Fibroblast of lung (primary cell): ENCODE data around the gene CNNM2. TPM values are rescaled to one million over a fixed set of nuclear protein-coding genes. Genes with fewer than 3 reads are reported as not detected.
"Not testable (repeated sequence)": the region's sequence is repeated elsewhere in the genome, so short reads cannot be mapped to it uniquely, and the experiment has no call there.

Experiments
- DNase-seq, 2 donors: peaks; one replicate each; pipeline versions ENCODE4 v3.0.0 to v3.0.0-alpha.2; 2010; ENCODE audit warnings: low read depth in 2 of 2
- H2AFZ ChIP-seq: 2 replicates; pipeline ENCODE4 v1.5.1; 2012; ENCODE audit warnings: low read length, control low read depth, inconsistent platforms
- H3K27ac ChIP-seq: 2 replicates; pipeline ENCODE4 v1.5.1; 2011; ENCODE audit warnings: low read length, control low read depth; ENCODE audit not compliant: insufficient read depth
- H3K27me3 ChIP-seq: 2 replicates; pipeline ENCODE4 v1.5.1; 2011; ENCODE audit warnings: mild to moderate bottlenecking, low read length; ENCODE audit not compliant: control insufficient read depth, insufficient read depth
- H3K36me3 ChIP-seq: 2 replicates; pipeline ENCODE4 v1.5.1; 2011; ENCODE audit warnings: low read length; ENCODE audit not compliant: control insufficient read depth, insufficient read depth
- H3K4me1 ChIP-seq: 2 replicates; pipeline ENCODE4 v1.5.1; 2011; ENCODE audit warnings: low read length; ENCODE audit not compliant: control insufficient read depth, insufficient read depth; ENCODE audit errors: extremely low read depth
- H3K4me2 ChIP-seq: 2 replicates; pipeline ENCODE4 v1.5.1; 2011; ENCODE audit warnings: low read length, control low read depth; ENCODE audit not compliant: insufficient read depth; ENCODE audit errors: extremely low read depth
- H3K4me3 ChIP-seq, 4 experiments: fragments of 200-600 bp in 1 of 4; sonication (generic) in 1 of 4; replicated peaks in 1 of 4; 2 replicates each; pipeline ENCODE4 v1.5.1; 2011 to 2016; ENCODE audit warnings: low read length in 4 of 4, low read depth in 3 of 4, mild to moderate bottlenecking in 3 of 4, control low read depth in 2 of 4, inconsistent platforms in 1 of 4, mixed read lengths in 1 of 4; ENCODE audit not compliant: insufficient read depth in 1 of 4; ENCODE audit errors: control extremely low read depth in 1 of 4
- H3K79me2 ChIP-seq: 2 replicates; pipeline ENCODE4 v1.5.1; 2012; ENCODE audit warnings: mild to moderate bottlenecking, low read length, inconsistent platforms; ENCODE audit not compliant: control insufficient read depth, insufficient read depth
- H3K9ac ChIP-seq: 2 replicates; pipeline ENCODE4 v1.5.1; 2011; ENCODE audit warnings: mild to moderate bottlenecking, low read length, control low read depth; ENCODE audit not compliant: insufficient read depth
- H3K9me3 ChIP-seq: 2 replicates; pipeline ENCODE4 v1.5.1; 2012; ENCODE audit warnings: low read depth, low read length; ENCODE audit not compliant: control insufficient read depth, insufficient read depth
- H4K20me1 ChIP-seq: 2 replicates; pipeline ENCODE4 v1.5.1; 2011; ENCODE audit warnings: low read length; ENCODE audit not compliant: control insufficient read depth, insufficient read depth; ENCODE audit errors: extremely low read depth
- CTCF ChIP-seq, 2 donors: IDR thresholded peaks in 1 of 2; conservative IDR thresholded peaks in 1 of 2; 1 replicate in 1 of 2; 2 replicates in 1 of 2; pipeline ENCODE4 v1.5.1; 2011 to 2012; ENCODE audit warnings: low read length in 2 of 2, control low read depth in 1 of 2, inconsistent platforms in 1 of 2, low read depth in 1 of 2, mild to moderate bottlenecking in 1 of 2
- EZH2 ChIP-seq: IDR thresholded peaks from 2 replicates; pipeline ENCODE4 v1.5.1; 2012; ENCODE audit warnings: low read length, control low read depth, mild to moderate bottlenecking; ENCODE audit errors: missing control alignments
- polyA plus RNA-seq, 2 donors: library from polyadenylated mRNA; depleted of rRNA in 1 of 2; stranded (reverse) in 1 of 2; unstranded in 1 of 2; fragments of >200 nt; gene quantifications; 2 replicates each; pipeline ENCODE4 v1.2.1, GENCODE V29; 2011 to 2012; ENCODE audit warnings: missing spikeins in 1 of 2
- total RNA-seq: library from RNA; depleted of rRNA; stranded (reverse); fragments of >200 nt; gene quantifications from 2 replicates; pipeline ENCODE4 v1.2.1, GENCODE V29; 2014

Gene CNNM2
- total and polyA plus RNA-seq, 2 donors (not counting 1 experiment from before 2014, with no cell fraction given), result 3.4 to 6.1 TPM

DNA sequence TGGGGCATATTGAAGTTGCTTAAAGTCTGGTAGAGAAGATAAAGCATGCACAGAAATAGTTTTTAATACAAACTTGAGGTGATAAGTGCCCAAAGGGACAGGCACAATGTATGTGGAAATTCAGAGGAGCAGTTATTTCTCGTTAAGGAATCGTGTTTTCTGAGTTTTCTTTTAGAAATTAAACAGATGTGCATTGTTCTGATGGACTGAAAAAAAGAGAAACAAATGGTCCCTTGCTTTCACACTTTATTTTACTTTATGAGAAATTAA, 45.6 kb downstream of the CNNM2 start:
- no peaks in the 10 kb centered on the region for H3K36me3 ChIP-seq
- no peak overlapping the region for H3K27ac ChIP-seq
- H3K4me1 ChIP-seq, result no peaks in the 10 kb centered on the region
- no peaks in the 10 kb centered on the region for H3K27me3 ChIP-seq
- no peak overlapping the region for H3K4me2 ChIP-seq
- no peaks in the 10 kb centered on the region for H3K79me2 ChIP-seq
- no peaks in the 10 kb centered on the region for H4K20me1 ChIP-seq
- TF ChIP-seq EZH2, result no peak
- no peak for TF ChIP-seq CTCF (conservative IDR thresholded peaks at IDR 0.05 in 1 of 2, IDR thresholded peaks at IDR 0.05 in 1 of 2; ENCODE audit: low read depth in 1 of 2, low read length in 2 of 2)
- DNase-seq, result no peak
- no peak overlapping the region for H3K9ac ChIP-seq
- H3K4me3 ChIP-seq, result no peak overlapping the region
- H2AFZ ChIP-seq, result no peak overlapping the region
- no peaks in the 10 kb centered on the region for H3K9me3 ChIP-seq

DNA sequence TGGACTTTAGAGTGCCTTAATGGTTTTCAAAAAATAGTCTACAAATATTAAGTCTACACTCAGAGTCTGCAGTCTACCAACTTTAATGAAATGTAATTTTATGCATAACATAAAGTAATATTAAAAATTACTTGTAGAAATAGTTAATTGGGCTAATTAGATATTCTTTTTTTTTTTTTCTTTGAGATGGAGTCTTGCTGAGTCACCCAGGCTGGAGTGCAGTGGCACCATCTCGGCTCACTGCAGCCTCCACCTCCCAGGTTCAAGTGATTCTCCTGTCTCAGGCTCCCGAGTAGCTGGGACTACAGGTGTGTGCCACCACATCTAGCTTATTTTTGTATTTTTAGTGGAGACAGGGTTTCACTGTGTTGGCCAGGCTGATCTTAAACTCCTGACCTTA, 46.0 kb downstream of the CNNM2 start:
- not testable (repeated sequence) for H3K4me3 ChIP-seq, H2AFZ ChIP-seq, H3K4me1 ChIP-seq, H3K27me3 ChIP-seq, H3K36me3 ChIP-seq, H3K27ac ChIP-seq, H4K20me1 ChIP-seq, H3K4me2 ChIP-seq, DNase-seq, H3K79me2 ChIP-seq, H3K9me3 ChIP-seq, H3K9ac ChIP-seq

- Histone ChIP-seq H3K9ac (no peak overlapping the region), H3K4me1 (no peaks in the 10 kb centered on the region), H3K27me3 (no peaks in the 10 kb centered on the region), H3K79me2 (no peaks in the 10 kb centered on the region), H3K4me2 (no peak overlapping the region), H3K36me3 (no peaks in the 10 kb centered on the region), H3K27ac (no peak overlapping the region), H4K20me1 (no peaks in the 10 kb centered on the region), H3K9me3 (no peaks in the 10 kb centered on the region), H3K4me3 (no peak overlapping the region), H2AFZ (no peak overlapping the region)
- DNase-seq, result no peak
- TF ChIP-seq EZH2 (no peak), CTCF (conservative IDR thresholded peaks at IDR 0.05 in 1 of 2, IDR thresholded peaks at IDR 0.05 in 1 of 2; ENCODE audit: low read depth in 1 of 2, low read length in 2 of 2) (no peak)
These were observed 46.6 kb downstream of the CNNM2 start for GRCh38 chr10:102964713-102965112.

DNA sequence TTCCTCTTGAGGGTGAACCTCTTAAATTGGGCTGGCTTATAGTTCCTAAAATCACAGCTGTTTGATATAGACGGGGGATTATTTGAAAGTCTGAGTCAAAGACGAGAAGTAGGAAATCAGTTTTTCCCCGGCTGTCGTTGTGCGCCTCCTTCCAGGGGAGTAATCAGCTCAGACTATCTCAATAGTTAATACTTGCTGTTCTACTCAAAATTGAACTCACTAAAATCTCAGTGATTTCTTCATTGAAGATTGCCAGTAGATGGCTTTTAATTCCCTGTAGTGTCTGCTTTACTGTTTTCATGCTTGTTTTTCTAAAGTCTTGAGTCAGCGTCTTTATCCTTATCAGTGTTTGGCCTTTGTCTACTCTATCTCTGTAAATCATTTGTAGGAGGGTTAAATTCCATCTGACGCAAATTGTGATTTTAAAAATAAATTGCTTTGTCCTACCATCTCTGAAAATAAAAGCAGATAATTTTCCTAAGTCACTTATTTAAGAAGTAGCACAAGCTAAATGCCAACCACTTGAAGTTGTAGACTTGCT, 47.3 kb downstream of the CNNM2 start:
- H3K9ac ChIP-seq, result no peak overlapping the region
- no peaks in the 10 kb centered on the region for H3K4me1 ChIP-seq
- no peaks in the 10 kb centered on the region for H3K27me3 ChIP-seq
- no peak overlapping the region for H3K4me3 ChIP-seq
- no peak for DNase-seq
- H3K27ac ChIP-seq, result no peak overlapping the region
- H3K36me3 ChIP-seq, result no peaks in the 10 kb centered on the region
- no peak for TF ChIP-seq EZH2
- TF ChIP-seq CTCF (conservative IDR thresholded peaks at IDR 0.05 in 1 of 2, IDR thresholded peaks at IDR 0.05 in 1 of 2; ENCODE audit: low read depth in 1 of 2, low read length in 2 of 2), result no peak
- H4K20me1 ChIP-seq, result no peaks in the 10 kb centered on the region
- H2AFZ ChIP-seq, result no peak overlapping the region
- no peaks in the 10 kb centered on the region for H3K9me3 ChIP-seq
- H3K79me2 ChIP-seq, result no peaks in the 10 kb centered on the region
- H3K4me2 ChIP-seq, result no peak overlapping the region
